BJ (cell line): ENCODE results near the gene SAMD4B. TPM values are rescaled to one million over a fixed set of nuclear protein-coding genes. Genes with fewer than 3 reads are reported as not detected.

Experiments used
- CTCF ChIA-PET: fragments of 350-600 bp; formaldehyde crosslinking; extraction: SDS; loops from one replicate; lab custom pipeline; 2021; ENCODE audit warnings: antibody characterized with exemption, inconsistent platforms; lab: Yijun Ruan, JAX
- POLR2A ChIA-PET: fragments of 300-600 bp; sonication (Branson Sonifier 250); formaldehyde crosslinking; extraction: SDS; loops from one replicate; lab custom pipeline; 2021; ENCODE audit warnings: antibody characterized with exemption; lab: Charles Lee
- DNase-seq: peaks from one replicate; pipeline ENCODE4 v3.0.0-alpha.2; 2011; ENCODE audit warnings: low read depth
- H3K27me3 ChIP-seq: 2 replicates; pipeline ENCODE4 v1.6.0; 2011; ENCODE audit warnings: low read length; ENCODE audit not compliant: control insufficient read depth, insufficient read depth
- H3K36me3 ChIP-seq: 2 replicates; pipeline ENCODE4 v1.5.1; 2011; ENCODE audit warnings: low read length; ENCODE audit not compliant: control insufficient read depth, insufficient read depth
- H3K4me3 ChIP-seq: 2 replicates; pipeline ENCODE4 v1.5.1; 2011; ENCODE audit warnings: low read depth, mild to moderate bottlenecking, control low read depth, low read length
- polyA plus RNA-seq: library from polyadenylated mRNA; depleted of rRNA; stranded (reverse); fragments of >200 nt; gene quantifications from 2 replicates; pipeline ENCODE4 v1.2.3, GENCODE V29; 2011
- TF ChIP-seq, protein P1 (sequence below): IDR thresholded peaks from 2 replicates; pipeline ENCODE4 v1.5.1; 2011; ENCODE audit warnings: low read depth, mild to moderate bottlenecking, control low read depth, inconsistent platforms, low read length, moderate library complexity; ENCODE audit not compliant: insufficient read depth

Gene SAMD4B
- polyA plus RNA-seq, 1 experiment: 75.7 TPM

DNA sequence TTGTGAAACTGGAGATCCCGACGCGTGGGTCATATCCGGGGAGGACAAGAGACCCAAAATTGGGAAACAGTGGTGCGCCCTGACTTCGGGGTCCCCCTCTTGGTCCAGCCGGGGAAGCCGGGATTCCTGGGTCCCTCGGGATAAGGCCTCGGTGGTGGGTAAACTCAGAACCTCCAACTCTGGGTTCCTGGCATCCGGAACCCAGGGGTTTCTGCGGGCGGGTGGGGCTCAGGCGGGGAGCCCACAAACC is 65.1 kb downstream of the SAMD4B start:
- DNase-seq: no peak
- ChIA-PET POLR2A (no interaction called here), CTCF (interaction anchor here (3.7 kb wide), 1 partner anchor 10 kb away, joined by 48 read pairs; no protein-coding TSS in a partner anchor)
- TF ChIP-seq, protein P1, sequence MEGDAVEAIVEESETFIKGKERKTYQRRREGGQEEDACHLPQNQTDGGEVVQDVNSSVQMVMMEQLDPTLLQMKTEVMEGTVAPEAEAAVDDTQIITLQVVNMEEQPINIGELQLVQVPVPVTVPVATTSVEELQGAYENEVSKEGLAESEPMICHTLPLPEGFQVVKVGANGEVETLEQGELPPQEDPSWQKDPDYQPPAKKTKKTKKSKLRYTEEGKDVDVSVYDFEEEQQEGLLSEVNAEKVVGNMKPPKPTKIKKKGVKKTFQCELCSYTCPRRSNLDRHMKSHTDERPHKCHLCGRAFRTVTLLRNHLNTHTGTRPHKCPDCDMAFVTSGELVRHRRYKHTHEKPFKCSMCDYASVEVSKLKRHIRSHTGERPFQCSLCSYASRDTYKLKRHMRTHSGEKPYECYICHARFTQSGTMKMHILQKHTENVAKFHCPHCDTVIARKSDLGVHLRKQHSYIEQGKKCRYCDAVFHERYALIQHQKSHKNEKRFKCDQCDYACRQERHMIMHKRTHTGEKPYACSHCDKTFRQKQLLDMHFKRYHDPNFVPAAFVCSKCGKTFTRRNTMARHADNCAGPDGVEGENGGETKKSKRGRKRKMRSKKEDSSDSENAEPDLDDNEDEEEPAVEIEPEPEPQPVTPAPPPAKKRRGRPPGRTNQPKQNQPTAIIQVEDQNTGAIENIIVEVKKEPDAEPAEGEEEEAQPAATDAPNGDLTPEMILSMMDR: no peak
- Histone ChIP-seq H3K36me3 (peaks cover 10% of the 10 kb centered on the region), H3K4me3 (peak overlapping the region; percentile 86), H3K27me3 (no peaks in the 10 kb centered on the region)

DNA sequence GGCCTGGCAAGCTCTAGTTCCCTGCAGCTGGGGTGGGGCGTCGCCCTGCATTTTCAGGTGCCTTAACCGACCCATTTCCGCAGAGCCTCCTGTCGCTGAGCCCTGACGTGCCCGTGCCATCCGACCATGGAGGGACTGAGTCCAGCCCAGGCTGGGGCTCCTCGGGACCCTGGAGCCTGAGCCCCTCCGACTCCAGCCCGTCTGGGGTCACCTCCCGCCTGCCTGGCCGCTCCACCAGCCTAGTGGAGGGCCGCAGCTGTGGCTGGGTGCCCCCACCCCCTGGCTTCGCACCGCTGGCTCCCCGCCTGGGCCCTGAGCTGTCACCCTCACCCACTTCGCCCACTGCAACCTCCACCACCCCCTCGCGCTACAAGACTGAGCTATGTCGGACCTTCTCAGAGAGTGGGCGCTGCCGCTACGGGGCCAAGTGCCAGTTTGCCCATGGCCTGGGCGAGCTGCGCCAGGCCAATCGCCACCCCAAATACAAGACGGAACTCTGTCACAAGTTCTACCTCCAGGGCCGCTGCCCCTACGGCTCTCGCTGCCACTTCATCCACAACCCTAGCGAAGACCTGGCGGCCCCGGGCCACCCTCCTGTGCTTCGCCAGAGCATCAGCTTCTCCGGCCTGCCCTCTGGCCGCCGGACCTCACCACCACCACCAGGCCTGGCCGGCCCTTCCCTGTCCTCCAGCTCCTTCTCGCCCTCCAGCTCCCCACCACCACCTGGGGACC is 65.6 kb downstream of the SAMD4B start:
- TF ChIP-seq, protein P1: no peak
- H3K4me3 ChIP-seq: peak overlapping the region; percentile 86
- DNase-seq: no peak
- H3K36me3 ChIP-seq: peaks cover 10% of the 10 kb centered on the region
- no peaks in the 10 kb centered on the region for H3K27me3 ChIP-seq
- POLR2A ChIA-PET: interaction anchor here (0.6 to 1.1 kb wide), 2 partner anchors 10 to 35 kb away, joined by 3 read pairs; no protein-coding TSS in a partner anchor
- CTCF ChIA-PET: interaction anchor here (0.6 to 3.7 kb wide), 4 partner anchors 10 to 439 kb away, joined by 3 to 48 read pairs (median 3); no protein-coding TSS in a partner anchor

DNA sequence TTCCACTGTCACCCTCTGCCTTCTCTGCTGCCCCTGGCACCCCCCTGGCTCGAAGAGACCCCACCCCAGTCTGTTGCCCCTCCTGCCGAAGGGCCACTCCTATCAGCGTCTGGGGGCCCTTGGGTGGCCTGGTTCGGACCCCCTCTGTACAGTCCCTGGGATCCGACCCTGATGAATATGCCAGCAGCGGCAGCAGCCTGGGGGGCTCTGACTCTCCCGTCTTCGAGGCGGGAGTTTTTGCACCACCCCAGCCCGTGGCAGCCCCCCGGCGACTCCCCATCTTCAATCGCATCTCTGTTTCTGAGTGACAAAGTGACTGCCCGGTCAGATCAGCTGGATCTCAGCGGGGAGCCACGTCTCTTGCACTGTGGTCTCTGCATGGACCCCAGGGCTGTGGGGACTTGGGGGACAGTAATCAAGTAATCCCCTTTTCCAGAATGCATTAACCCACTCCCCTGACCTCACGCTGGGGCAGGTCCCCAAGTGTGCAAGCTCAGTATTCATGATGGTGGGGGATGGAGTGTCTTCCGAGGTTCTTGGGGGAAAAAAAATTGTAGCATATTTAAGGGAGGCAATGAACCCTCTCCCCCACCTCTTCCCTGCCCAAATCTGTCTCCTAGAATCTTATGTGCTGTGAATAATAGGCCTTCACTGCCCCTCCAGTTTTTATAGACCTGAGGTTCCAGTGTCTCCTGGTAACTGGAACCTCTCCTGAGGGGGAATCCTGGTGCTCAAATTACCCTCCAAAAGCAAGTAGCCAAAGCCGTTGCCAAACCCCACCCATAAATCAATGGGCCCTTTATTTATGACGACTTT is 66.4 kb downstream of the SAMD4B start:
- ChIA-PET CTCF (interaction anchor here (0.5 to 3.7 kb wide), 5 partner anchors 11 to 440 kb away, joined by 3 to 48 read pairs (median 3); no protein-coding TSS in a partner anchor), POLR2A (interaction anchor here (0.6 to 1.1 kb wide), 3 partner anchors 10 to 36 kb away, joined by 3 read pairs; no protein-coding TSS in a partner anchor)
- no peak for DNase-seq
- Histone ChIP-seq H3K4me3 (peak overlapping the region; percentile 86), H3K27me3 (no peaks in the 10 kb centered on the region), H3K36me3 (peaks cover 10% of the 10 kb centered on the region)
- TF ChIP-seq, protein P1: no peak

DNA sequence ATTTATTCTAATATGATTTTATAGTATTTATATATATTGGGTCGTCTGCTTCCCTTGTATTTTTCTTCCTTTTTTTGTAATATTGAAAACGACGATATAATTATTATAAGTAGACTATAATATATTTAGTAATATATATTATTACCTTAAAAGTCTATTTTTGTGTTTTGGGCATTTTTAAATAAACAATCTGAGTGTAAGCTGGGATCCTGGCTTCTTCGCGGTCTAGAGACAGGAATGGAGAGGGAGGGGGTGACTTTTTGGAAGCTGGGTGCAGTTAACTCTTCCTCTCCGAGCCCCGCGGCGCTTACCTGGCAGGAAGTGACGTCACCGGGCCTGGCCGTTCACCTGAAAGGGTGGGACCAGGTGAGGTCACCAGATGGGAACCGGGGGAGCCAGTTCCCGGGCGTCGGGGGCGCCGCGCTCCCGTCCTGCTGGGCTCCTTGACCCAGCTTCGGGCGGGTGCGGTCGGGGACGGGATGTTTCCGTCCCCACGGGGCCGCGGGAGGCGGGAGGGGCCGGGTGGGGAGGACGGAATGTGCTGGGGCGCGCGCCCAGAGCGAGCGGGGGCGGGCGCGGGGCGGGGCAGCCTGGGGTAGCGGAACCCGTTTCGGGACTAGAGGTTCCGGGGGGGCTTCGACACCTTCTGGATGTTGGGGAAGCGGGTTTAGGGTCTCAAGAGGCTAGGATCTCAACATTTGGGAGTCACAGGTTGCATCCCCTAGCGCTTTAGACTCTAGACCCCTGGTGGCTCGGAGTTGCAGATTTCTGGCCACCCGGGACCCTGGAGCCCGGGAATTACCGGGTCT is 67.2 kb downstream of the SAMD4B start:
- CTCF ChIA-PET: interaction anchor here (0.5 to 3.7 kb wide), 3 partner anchors 12 to 142 kb away, joined by 3 to 48 read pairs (median 3); no protein-coding TSS in a partner anchor
- H3K36me3 ChIP-seq: peaks cover 10% of the 10 kb centered on the region
- TF ChIP-seq, protein P1: 0 out of 2 replicates have a peak, but pooled peaks have one; percentile 13
- POLR2A ChIA-PET: interaction anchor here (0.6 to 1.0 kb wide), 2 partner anchors 11 to 121 kb away, joined by 3 to 13 read pairs; no protein-coding TSS in a partner anchor
- H3K27me3 ChIP-seq: no peaks in the 10 kb centered on the region
- DNase-seq: no peak
- H3K4me3 ChIP-seq: peak overlapping the region; percentile 86
